C4-2B (cell line): Measurements from ENCODE around the gene CSGALNACT2.
A peak's percentile ranks its signal among the peaks of the same experiment; 100 is the strongest.

Experiments
- H3K27ac ChIP-seq: fragments of 450-650 bp; 2 replicates; pipeline ENCODE4 v1.5.1; 2017
- ZFX ChIP-seq: fragments of 450-650 bp; IDR thresholded peaks from 2 replicates; pipeline ENCODE4 v1.6.1; 2017
- TF ChIP-seq, protein P1 (sequence below): fragments of 450-650 bp; conservative IDR thresholded peaks from 2 replicates; pipeline ENCODE4 v1.5.1; 2017; ENCODE audit warnings: mild to moderate bottlenecking

CSGALNACT2 gene

GRCh38 chr10:43166880-43167497, 28.7 kb downstream of the CSGALNACT2 start:
- no peak overlapping the region for H3K27ac ChIP-seq
- no peak for TF ChIP-seq ZFX
- TF ChIP-seq, protein P1, sequence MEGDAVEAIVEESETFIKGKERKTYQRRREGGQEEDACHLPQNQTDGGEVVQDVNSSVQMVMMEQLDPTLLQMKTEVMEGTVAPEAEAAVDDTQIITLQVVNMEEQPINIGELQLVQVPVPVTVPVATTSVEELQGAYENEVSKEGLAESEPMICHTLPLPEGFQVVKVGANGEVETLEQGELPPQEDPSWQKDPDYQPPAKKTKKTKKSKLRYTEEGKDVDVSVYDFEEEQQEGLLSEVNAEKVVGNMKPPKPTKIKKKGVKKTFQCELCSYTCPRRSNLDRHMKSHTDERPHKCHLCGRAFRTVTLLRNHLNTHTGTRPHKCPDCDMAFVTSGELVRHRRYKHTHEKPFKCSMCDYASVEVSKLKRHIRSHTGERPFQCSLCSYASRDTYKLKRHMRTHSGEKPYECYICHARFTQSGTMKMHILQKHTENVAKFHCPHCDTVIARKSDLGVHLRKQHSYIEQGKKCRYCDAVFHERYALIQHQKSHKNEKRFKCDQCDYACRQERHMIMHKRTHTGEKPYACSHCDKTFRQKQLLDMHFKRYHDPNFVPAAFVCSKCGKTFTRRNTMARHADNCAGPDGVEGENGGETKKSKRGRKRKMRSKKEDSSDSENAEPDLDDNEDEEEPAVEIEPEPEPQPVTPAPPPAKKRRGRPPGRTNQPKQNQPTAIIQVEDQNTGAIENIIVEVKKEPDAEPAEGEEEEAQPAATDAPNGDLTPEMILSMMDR = no peak

DNA sequence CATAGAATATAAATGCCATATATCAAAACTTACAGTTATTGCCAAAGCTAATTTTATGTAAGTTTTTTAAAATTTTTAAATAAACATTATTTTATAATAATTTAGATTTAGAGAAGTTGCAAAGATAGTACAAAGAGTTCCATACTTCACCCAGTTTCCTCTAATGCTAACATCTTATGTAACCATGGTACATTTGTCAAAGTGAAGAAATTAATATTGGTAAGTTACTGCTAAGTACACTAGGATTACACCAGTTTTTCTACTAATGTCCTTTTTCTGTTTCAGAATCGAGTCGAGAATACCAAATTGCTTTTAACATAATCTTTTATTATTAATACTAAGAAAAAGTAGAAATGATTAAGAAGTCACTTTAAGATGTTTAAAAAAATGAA, 29.2 kb downstream of the CSGALNACT2 start:
- TF ChIP-seq ZFX = no peak
- TF ChIP-seq, protein P1 = no peak
- H3K27ac ChIP-seq = no peak overlapping the region

- TF ChIP-seq, protein P1 = peak; percentile 41
- no peak for TF ChIP-seq ZFX
- no peak overlapping the region for H3K27ac ChIP-seq
These were observed 32.2 kb downstream of the CSGALNACT2 start for GRCh38 chr10:43170491-43170890.

GRCh38 chr10:43172645-43173044, 34.4 kb downstream of the CSGALNACT2 start:
- H3K27ac ChIP-seq = no peak overlapping the region
- TF ChIP-seq, protein P1 = no peak
- no peak for TF ChIP-seq ZFX

DNA sequence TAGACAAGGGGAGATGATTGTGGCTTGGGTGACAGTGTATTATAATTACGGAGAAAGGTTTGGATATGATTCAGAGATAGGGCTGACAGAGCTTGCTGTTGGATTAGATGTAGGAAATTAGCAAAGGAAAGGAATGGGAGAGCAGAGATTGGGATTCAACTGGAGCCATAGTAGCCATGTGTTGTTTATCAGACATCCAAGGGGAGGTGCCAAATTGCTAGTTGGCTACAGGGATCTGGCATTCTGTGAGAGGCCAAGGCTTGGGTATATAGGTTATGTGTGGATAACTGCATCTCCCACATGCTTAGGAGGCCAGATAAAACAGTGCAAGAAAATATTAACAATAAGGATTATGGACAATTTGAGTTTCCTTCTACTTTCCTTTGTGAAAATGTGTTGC, 34.9 kb downstream of the CSGALNACT2 start:
- TF ChIP-seq, protein P1 = no peak
- no peak for TF ChIP-seq ZFX
- no peak overlapping the region for H3K27ac ChIP-seq

DNA sequence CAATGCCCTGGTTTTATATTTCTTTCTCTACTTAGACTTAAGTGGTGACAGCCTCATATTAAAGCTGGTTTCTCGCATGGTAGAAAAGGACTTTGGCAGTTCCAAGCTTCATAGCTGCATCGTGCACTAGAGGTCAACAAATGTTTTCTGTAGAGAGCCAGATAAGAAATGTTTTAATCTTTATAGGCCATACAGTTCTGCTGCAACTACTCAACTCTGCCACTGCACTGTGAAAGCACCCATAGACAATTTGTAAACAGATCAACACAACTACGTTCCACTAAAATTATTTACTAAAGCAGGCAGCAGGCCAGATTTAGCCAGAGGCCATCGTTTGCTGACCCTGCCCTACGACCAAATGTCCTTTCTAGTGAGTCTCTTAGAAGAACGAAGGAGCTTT, 36.7 kb downstream of the CSGALNACT2 start:
- peak overlapping the region; percentile 63; the same call in 1 of the 2 replicates for H3K27ac ChIP-seq
- TF ChIP-seq, protein P1 = no peak; the same call in none of the 2 replicates

DNA sequence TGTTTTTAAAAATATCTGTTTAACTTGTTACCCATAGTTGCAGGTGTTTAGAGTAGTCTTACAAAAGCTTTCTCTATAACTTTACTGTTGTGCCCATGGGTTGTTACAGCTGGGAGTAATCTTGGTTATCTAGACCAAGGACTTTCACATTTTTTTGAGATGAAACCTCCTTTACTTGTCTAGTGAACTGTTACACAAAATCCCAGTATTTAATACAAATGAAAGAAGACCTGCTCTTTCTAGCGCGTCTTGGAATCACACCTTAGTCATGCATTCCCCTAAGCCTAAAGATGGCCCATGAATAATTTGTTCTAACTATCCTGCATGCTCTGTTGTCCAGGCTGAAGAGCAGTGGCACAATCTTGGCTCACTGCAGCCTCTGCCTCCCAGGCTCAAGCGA, 38.0 kb downstream of the CSGALNACT2 start:
- H3K27ac ChIP-seq = no peak overlapping the region
- TF ChIP-seq, protein P1 = no peak
- no peak for TF ChIP-seq ZFX
